OCI-LY3 (cell line): ENCODE measurements around the gene SUPT20H.

Experiments used
- H2AFZ ChIP-seq: fragments of 200-600, 300-600 bp; shearing (Covaris generic); 2 replicates; pipeline ENCODE4 v1.6.0; 2014; ENCODE audit warnings: antibody characterized with exemption, low read depth, low read length
- H3K27ac ChIP-seq: fragments of 200-600, 300-600 bp; sonication (generic); 2 replicates; pipeline ENCODE4 v1.5.1; 2014; ENCODE audit warnings: mild to moderate bottlenecking, low read length, moderate library complexity, mixed read lengths
- H3K27me3 ChIP-seq: fragments of 200-600, 300-600 bp; sonication (generic); 2 replicates; pipeline ENCODE4 v1.6.1; 2014; ENCODE audit warnings: low read depth, low read length, mixed read lengths
- H3K36me3 ChIP-seq: fragments of 200-600, 300-600 bp; sonication (generic); replicated peaks from 2 replicates; pipeline ENCODE3; 2014; ENCODE audit warnings: low read depth, low read length, mixed read lengths
- H3K4me1 ChIP-seq: fragments of 300-600, 200-600 bp; sonication (generic); 2 replicates; pipeline ENCODE4 v1.6.1; 2014; ENCODE audit warnings: low read length, mixed read lengths
- H3K4me2 ChIP-seq: fragments of 200-600, 300-600 bp; sonication (generic); 2 replicates; pipeline ENCODE4 v1.6.1; 2014; ENCODE audit warnings: low read length, mixed read lengths
- H3K4me3 ChIP-seq: fragments of 300-600, 200-600 bp; sonication (generic); 2 replicates; pipeline ENCODE4 v1.5.1; 2014; ENCODE audit warnings: antibody characterized with exemption, mild to moderate bottlenecking, low read length, moderate library complexity
- H3K79me2 ChIP-seq: fragments of 300-600, 200-600 bp; shearing (Covaris generic); 2 replicates; pipeline ENCODE4 v1.6.1; 2014; ENCODE audit warnings: mild to moderate bottlenecking, low read length, mixed read lengths
- H3K9ac ChIP-seq: fragments of 300-600, 200-600 bp; shearing (Covaris generic); 2 replicates; pipeline ENCODE4 v1.6.0; 2014; ENCODE audit warnings: mild to moderate bottlenecking, low read length, moderate library complexity
- H3K9me3 ChIP-seq: fragments of 200-600, 300-600 bp; shearing (Covaris generic); 2 replicates; pipeline ENCODE4 v1.6.1; 2014; ENCODE audit warnings: low read length, mixed read lengths; ENCODE audit not compliant: insufficient read depth
- H4K20me1 ChIP-seq: fragments of 200-600, 300-600 bp; sonication (generic); 2 replicates; pipeline ENCODE4 v1.6.1; 2016; ENCODE audit warnings: low read length, mixed read lengths; ENCODE audit not compliant: insufficient read depth
- CTCF ChIP-seq: fragments of 200-600, 300-600 bp; sonication (generic); IDR thresholded peaks from 2 replicates; pipeline ENCODE4 v1.5.1; 2014; ENCODE audit warnings: antibody characterized with exemption, low read length, low read depth
- EZH2phosphoT487 ChIP-seq: fragments of 200-600 bp; shearing (Covaris generic); IDR thresholded peaks from 2 replicates; pipeline ENCODE4 v1.6.1; 2018; ENCODE audit warnings: antibody characterized with exemption, mixed run types, low read depth

The SUPT20H gene

GRCh38 chr13:37090912-37091311 lies 31.4 kb upstream of the SUPT20H start:
- no peaks in the 10 kb centered on the region for H4K20me1 ChIP-seq
- TF ChIP-seq EZH2phosphoT487 (no peak), CTCF (no peak)
- H3K9me3 ChIP-seq = no peaks in the 10 kb centered on the region
- no peak overlapping the region for H3K4me2 ChIP-seq
- H3K27me3 ChIP-seq = no peaks in the 10 kb centered on the region
- H3K36me3 ChIP-seq = no peaks in the 10 kb centered on the region
- H3K9ac ChIP-seq = no peak overlapping the region
- no peak overlapping the region for H2AFZ ChIP-seq
- H3K27ac ChIP-seq = no peak overlapping the region
- H3K4me1 ChIP-seq = no peaks in the 10 kb centered on the region
- H3K4me3 ChIP-seq = no peak overlapping the region
- H3K79me2 ChIP-seq = no peaks in the 10 kb centered on the region

- Histone ChIP-seq H3K4me3 (no peak overlapping the region), H3K36me3 (no peaks in the 10 kb centered on the region), H3K27me3 (no peaks in the 10 kb centered on the region), H4K20me1 (no peaks in the 10 kb centered on the region), H3K9ac (no peak overlapping the region), H3K27ac (no peak overlapping the region), H2AFZ (no peak overlapping the region), H3K4me1 (no peaks in the 10 kb centered on the region), H3K79me2 (no peaks in the 10 kb centered on the region), H3K4me2 (no peak overlapping the region), H3K9me3 (no peaks in the 10 kb centered on the region)
- TF ChIP-seq EZH2phosphoT487 (no peak), CTCF (no peak)
Measured at GRCh38 chr13:37089495-37089894, 30.0 kb upstream of the SUPT20H start.

GRCh38 chr13:37087486-37087885 lies 28.0 kb upstream of the SUPT20H start:
- H3K4me1 ChIP-seq = no peaks in the 10 kb centered on the region
- no peaks in the 10 kb centered on the region for H3K9me3 ChIP-seq
- no peaks in the 10 kb centered on the region for H4K20me1 ChIP-seq
- no peak for TF ChIP-seq CTCF
- no peak for TF ChIP-seq EZH2phosphoT487
- H3K36me3 ChIP-seq = no peaks in the 10 kb centered on the region
- H2AFZ ChIP-seq = no peak overlapping the region
- H3K79me2 ChIP-seq = no peaks in the 10 kb centered on the region
- no peak overlapping the region for H3K27ac ChIP-seq
- H3K4me3 ChIP-seq = no peak overlapping the region
- no peak overlapping the region for H3K9ac ChIP-seq
- H3K4me2 ChIP-seq = no peak overlapping the region
- 0 out of 2 replicates have a peak, but pooled peaks cover 2% of the 10 kb centered on the region for H3K27me3 ChIP-seq

- H3K36me3 ChIP-seq = no peaks in the 10 kb centered on the region
- H3K79me2 ChIP-seq = no peaks in the 10 kb centered on the region
- H4K20me1 ChIP-seq = no peaks in the 10 kb centered on the region
- H3K27me3 ChIP-seq = 0 out of 2 replicates have a peak, but pooled peaks cover 2% of the 10 kb centered on the region
- H3K9me3 ChIP-seq = no peaks in the 10 kb centered on the region
- H3K9ac ChIP-seq = no peak overlapping the region
- H2AFZ ChIP-seq = no peak overlapping the region
- no peak overlapping the region for H3K4me3 ChIP-seq
- no peak overlapping the region for H3K27ac ChIP-seq
- H3K4me2 ChIP-seq = no peak overlapping the region
- no peaks in the 10 kb centered on the region for H3K4me1 ChIP-seq
- TF ChIP-seq CTCF = no peak
- no peak for TF ChIP-seq EZH2phosphoT487
Measured at GRCh38 chr13:37085606-37086005, 26.1 kb upstream of the SUPT20H start.
